GM21423 (cell line): ENCODE results near the gene TTC23.
"Not testable (repeated sequence)": the region's sequence is repeated elsewhere in the genome, so short reads cannot be mapped to it uniquely, and the experiment has no call there.

Source experiments
- ATAC-seq: cut with Tn5 transposase; IDR thresholded peaks from one replicate; pipeline ENCODE4 v1.9.1; 2021; ENCODE audit warnings: mild to moderate bottlenecking, moderate library complexity; ENCODE audit not compliant: unreplicated experiment

TTC23 gene

DNA sequence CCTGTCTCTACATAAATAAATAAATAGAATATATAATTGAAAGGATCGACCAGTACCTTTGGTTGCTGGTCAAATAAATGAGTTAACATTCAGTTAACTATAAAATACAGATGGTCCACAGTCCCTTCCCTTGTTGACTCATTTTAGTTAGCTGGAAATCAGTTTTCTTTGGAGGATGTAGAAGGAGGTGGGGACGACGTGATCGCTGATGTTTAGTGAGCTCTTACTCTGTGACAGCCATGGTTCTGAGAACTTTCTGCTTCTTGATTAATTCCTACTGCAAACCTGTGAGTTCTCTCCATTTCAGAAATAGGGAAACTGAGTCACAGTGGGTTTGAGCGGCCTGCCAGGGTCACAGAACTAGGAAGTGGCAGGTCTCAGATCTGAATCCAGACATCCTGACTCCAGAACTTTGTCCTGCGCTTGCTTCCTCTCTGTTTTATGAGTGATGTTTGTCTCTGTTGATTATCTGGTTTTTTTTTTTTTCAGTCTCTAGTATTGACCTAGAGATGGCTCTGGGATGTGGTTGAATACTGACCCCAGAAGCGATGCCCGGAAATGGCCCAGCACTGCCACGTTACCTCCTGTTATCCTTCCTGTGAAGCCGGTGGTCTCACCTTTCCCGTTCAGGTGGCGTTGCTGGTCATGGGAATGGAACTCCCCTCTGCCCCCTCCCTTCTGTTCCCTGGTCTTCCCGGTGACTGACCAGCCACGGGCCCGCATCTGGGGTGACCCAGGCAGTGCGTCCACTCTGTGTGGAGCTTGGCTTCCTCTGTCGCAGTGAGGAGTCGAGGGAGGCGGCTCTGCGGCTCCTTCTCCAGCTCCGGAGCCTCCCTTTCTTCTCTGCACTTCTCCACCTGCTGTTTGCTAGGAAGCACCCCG is 126.3 kb downstream of the TTC23 start:
- no peak for ATAC-seq

DNA sequence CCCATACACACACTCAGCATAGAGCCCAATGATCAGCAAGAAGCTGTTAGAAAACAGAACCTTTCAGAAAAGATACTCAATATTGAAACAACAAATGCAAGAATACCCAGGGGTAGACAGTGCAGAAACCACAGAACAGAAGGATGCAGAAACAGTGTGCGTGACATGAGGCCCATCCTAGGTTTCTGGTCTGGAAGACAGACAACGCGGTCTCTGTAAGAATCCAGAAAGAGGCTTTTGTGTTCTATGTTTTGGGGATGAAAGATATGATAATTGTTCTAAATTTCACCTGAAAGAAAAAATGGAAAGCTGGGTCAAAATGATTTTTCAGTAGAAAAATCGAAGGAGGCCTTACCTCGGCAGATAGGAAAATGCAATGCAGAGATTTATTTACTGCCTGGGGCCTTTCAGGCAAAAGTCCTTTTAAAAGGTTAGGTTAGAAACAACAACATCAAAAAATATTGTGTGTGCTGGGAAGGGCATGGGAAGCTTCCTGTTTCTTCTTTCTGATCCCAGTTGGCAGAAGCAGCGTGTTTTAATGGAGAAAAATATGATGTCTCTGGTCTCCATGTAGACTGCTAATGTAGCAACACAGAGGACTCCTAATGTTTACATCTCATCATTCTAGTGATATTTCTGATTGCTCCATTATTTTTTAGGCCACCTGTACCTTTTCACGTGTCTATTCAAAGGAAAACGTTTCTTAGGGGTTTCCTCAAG is 127.5 kb downstream of the TTC23 start:
- no peak for ATAC-seq

DNA sequence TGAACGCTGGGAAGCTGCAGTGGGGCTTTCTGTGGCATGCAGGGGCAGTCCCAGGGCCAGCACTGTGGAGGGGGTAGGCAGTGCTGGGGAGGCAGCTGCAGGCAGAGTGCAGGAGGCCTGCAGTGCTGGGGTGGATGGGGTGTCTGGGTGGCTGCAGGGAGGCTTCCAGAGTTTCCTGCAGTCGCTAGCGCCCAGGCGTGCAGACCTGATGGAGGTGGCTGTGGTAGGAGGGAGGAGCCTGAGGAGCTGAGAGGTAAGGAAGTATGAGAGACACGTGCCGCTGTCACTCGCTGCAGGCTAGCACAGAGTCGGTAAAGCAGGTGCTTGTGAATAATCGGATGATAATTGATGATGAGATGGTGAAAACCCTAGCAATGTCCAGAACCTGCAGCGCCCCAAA is 128.2 kb downstream of the TTC23 start:
- ATAC-seq: no peak

DNA sequence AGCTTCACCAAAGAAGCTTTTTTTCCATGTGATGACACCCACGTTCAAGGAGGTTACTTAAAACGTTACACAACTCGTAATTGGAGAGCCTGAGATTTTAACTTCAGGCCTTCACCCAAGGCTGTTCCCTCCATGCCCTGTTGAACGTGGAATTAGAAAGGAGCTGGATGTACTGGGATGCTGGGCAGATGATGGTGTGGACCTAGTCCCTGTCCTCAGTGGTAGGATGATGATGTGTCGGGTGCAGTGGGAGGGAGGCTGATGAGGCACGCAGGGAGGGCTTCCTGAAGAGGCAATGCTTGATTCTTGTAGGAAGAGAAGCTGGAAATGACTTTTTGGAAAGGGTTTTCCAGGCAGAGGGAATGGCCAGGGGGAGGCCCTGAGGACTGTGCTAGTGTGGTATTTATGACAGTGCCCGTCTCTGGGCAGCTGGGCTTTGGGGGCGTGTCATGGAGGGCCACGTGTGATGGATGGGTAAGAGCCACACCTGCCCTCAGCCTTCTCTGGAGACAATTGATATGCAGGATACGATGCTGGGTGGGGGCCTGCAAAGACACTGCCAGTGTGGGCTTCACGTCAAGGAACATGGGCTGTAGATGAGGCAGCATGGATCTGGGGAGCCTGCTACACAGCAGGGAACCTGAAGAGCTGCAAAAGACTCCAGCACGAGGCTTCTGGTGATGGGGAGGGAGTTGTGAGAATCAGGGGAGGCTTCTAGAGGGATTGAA is 129.2 kb downstream of the TTC23 start:
- ATAC-seq: no peak

DNA sequence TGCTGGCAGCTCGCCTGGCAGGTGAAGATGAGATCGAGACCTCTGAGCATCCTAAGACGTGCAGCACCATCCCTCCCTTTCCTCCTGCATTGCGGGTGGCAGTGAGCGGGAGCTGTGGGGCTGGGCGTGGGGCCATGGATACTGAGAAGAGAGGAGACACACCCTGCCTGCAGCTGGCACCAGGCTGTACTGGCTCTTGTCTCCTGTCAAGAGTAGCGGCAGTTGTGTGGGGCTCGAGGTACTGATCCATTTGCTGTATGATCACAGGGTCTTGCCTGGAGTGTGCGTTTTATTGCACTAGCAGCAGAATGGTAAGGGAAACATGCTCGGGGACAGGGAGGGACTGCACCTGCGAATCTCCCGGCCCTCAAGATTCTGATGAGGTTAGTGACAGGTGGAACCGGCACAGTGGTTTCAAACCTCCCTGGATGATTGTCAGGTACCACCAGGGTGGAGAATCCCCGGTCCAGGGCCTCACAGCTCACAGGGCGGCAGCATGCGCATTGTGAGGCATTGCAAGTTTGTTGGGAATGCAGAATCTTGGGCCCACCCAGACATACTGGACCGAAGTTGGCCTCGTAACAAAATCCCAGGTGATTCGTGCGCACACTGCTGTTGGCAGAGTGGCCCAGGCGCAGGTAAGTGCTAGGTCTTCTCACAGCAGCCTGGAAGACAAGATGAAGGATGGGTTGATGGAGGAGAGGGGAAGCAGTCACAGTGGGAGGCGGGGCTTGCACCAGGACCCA is 130.4 kb downstream of the TTC23 start:
- no peak for ATAC-seq

DNA sequence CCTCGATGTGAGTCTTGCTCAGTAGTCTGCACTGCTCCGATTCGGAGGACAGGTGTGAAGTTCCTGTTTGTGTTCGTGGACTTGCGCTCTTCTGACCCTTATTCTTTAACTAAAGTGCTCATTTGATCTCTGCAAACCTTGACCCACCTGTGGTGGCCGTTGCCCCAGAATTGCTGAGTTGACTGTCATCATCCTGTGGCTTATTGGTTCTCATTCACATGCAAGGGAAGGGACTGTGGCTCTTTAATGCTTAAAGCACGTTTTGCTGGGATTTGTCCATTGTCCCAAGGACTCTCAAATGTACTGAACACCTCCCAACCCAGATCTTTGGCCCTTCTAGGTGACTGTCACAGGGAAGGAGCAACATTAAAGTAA is 131.1 kb downstream of the TTC23 start:
- ATAC-seq: no peak

DNA sequence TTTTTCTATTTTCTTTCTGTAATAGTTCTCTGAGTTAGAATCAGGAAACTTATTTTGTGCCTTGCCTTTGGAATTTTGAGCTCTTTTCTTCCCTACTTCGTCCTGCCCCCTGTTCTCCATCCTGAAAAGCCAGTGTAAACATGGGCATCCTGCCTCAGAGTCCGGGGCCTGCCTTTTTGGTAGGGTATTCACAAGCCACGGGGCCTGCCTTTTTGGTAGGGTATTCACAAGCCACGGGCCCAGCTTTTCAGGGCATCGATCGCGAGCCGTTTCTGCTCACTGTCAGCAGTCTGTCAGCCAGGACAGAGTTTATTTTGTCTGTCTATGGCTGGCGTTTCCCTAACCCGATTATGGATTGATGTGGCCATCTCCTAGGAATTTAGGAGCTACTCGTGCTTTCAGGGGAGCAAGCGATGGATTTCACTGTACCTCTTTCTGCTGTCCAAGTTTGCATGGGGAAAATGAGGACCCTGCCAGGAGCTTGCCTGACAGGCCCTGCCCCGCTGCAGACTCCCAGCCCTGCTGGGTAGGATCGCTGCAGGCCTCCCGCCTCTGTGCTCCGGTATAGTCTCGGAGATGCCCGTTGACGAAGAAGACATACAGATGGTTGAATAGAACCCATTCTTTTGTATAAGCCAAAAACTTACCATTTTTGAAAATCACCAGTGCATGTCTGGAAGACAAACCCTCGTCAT is 131.7 kb downstream of the TTC23 start:
- no peak for ATAC-seq

DNA sequence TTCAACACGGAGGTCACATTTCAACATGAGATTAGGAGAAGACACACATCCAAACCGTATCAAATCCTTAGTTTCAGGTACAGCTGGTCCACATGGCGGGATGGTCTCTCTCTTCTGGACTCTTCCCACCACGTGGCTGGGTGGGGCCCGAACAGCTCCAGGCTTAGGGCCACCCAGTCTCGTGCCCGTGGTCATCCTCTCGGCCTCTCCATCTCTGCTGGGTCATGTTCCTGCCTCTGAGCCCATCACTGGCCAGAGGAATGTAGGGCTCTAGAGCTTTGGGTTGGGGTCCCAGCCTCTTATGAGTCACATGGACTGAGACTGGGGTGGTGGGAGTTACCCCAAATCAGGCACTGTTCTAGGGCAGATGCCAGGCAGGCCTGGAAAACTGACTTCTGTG is 132.3 kb downstream of the TTC23 start:
- no peak for ATAC-seq

DNA sequence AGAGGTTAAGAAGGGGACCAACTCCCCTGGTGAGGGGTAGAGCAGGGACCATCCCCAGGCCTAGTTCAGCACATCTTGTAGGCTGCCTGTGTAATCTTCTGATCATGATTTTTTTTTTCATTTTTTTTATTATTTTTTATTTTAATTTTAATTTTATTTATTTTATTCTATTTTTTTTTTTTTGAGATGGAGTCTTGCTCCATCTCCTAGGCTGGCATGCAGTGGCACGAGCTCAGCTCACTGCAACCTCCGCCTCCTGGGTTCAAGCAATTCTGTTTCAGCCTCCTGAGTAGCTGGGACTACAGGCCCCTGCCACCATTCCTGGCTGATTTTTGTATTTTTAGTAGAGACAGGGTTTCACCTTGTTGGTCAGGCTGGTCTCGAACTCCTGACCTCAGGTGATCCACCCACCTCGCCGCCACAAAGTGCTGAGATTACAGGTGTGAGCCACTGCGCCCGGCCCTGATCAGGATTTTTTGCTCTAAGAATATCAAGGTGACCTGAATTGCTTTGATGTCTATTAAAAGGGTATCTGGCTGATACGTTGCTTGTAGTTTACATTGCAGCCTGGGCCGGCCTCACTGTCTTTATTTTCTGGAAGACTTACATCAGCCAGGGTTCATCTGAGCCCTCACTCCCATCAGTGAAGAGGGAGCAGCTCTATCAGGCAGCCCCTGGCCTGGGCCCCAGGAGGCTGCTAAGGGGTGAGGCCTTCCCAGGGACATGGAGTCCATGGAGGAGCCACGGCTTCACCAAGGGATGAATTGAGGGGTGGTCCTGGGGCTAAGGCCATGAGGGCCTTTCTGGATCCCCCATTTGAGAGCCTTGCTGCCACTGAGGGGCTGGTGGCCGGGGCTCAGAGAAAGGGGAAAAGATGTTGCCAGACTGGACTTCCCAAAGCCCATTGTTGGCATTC is 133.8 kb downstream of the TTC23 start:
- ATAC-seq: no peak

DNA sequence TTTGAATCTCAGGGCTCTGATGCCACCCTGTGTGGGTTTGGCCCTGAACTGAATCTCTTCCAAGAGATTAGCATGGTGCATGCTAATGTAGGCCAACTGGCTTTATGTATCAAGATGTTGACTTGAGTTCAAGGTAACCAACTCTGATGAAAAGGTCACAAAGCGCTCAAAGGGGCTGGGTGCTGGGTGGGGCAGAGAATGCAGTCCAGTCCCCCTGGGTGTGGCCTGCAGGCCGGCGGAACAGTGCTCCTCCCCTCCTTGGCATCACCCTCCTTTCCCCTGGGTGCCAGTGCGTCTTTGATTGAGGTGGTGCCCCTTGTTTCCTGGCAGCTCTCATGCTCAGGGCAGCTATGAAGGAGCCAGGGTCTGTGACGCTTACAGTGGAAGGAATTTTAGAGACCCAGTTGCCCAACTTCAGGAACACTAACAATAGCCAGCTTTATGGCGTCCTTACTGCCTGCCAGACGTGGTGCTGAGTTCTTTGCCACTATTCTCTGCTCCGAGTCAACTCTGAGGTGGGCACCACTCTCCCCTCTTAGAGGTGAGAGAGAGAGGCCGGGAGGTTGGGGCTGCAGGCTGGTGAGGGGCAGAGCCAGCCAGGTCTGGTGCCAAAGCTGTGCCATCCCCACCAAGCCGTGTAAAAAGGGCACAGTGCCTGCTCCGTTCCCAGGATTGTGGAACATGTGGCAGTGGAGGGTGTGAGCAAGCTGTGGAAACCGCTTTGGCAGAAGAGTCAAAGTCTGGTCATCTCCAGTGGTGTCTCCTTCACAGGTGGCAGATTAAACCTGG is 134.7 kb downstream of the TTC23 start:
- ATAC-seq: no peak

DNA sequence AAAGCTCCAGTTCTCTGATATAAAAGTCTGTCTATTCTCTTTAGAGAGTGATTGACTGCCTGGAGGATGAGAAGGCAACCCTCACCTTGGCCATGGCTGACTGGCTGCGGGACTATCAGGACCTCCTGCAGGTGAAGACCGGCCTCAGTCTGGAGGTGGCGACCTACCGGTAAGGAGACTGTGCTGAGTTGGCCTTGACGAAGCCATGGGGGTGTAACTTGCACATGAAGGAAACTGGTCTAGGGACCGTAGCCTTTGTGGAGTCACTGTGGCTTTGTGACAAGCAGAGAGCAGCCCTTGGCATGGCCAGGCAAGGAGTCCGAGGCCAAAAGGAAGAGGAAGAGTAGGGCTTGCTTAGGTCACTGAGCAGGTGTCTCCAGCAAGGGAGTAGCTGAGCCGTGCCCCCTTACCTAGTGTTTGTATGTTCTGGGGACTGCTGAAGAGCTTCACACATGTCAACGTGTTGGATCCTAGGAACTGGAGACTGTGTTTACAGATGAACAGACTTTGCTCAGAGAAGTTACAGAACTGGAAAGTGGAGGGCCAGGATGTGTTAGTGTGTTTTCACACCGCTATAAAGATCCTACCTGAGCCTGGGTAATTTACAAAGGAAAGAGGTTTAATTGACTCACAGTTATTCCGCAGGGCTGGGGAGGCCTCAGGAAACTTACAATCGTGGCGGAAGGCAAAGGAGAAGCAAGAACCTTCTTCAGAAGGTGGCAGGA is 135.7 kb downstream of the TTC23 start:
- no peak for ATAC-seq

DNA sequence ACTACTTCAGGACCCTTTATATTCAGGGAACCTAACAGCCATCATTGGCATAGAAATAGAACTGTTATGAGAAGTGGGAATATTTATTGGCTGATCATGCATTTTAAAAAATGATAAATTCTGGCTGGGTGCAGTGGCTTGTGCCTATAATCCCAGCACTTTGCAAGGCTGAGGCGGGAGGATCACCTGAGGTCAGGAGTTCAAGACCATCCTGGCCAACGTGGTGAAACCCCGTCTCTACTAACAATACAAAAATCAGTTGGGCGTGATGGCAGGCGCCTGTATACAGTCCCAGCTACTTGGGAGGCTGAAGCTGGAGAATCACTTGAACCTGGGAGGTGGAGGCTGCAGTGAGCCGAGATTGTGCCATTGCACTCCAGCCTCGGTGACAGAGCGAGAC is 137.7 kb downstream of the TTC23 start:
- ATAC-seq: not testable (repeated sequence)

DNA sequence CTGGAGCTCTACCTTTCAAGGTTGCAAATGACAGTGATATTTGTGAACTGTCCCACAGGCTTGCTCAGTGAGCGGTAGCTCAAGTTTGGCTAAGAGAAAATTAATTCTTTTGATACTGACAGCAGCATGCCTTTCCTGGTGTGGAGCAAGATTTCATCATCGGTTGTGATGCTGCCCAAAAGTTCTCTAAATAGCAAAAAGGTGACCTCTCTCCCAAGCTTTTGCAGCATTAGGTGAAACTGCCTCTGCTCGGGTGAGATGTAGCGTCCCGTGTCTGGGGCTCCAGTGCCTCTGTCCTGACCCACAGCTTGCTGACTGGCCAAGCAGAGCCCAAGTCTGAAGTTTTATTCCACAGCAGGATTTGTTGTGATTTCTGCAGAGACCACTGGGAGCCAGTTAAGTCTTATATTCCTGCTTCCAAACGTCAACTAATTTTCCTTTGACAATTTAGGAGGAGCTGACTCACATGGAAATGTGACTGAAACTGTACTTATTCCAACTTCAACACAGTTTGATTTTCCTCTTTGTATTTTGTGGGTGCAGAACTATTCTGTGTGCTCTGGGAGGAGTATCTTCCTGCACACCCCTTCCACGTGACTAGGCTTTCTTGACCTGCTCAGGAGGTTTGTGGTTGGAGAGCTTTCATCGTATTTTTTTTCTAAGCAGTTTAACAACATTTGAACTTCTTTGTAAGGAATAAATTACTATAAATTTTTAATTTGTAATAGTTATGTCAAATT is 138.6 kb downstream of the TTC23 start:
- no peak for ATAC-seq

DNA sequence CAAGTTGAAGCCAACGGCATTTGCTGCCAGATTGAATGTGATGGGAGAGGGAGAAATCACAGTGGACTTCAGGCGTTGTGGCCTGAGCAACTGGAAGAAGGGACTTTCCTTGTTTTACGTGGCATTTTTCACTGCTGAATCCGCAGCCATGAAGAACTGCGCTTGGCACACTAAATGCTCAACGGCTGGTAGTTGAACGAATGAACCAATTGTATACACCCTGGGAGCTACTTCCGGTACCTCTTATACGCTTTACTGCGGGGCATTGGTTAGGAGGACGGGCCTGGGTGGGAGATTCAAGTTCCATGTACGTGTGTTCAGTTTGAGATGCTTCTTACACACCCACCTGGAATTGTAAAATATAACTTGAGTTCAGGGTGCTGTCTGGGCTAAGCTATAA is 139.3 kb downstream of the TTC23 start:
- no peak for ATAC-seq

DNA sequence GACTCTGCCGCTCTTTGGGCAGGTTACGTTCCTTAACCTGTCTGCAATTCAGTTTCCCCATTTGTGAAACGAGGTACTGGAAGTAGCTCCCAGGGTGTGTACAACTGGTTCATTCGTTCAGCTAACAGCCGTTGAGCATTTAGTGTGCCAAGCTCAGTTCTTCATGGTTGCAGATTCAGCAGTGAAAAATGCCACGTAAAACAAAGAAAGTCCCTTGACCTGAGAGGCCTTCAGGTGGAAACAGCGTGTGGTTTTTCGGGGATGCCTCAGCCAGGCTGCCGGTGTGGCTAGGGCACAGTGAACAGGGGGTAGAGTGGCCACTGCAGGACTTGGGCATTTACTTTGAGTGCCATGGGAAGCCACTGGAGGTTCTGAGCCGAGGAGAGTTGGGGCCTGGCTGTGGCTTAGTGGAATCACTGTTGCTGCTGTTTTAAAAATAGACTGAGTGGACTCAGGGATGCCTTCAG is 139.8 kb downstream of the TTC23 start:
- no peak for ATAC-seq

DNA sequence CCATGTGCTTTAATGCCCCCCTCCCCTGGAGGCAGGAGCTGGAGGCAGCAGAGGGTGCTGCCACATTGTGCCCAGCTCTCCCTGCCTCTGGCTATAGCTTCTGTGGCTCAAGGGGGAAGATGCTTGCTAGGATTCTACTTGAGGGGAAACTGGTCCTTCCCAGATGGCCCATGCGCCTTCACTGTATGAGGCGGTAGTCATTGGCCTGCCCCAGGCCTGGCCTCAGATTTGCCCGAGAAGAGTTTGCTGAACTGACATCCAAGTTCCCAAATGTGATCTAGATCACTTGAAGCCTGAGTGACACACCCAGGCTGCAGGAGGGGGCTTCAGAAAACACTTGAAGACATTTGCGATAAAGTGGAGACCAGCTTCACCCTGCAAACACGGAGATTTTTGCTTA is 140.4 kb downstream of the TTC23 start:
- no peak for ATAC-seq
